OCI-LY1 (cell line): ENCODE results near the gene ABL2.

ENCODE experiments used
- H2AFZ ChIP-seq: fragments of 200-600 bp; sonication (generic), shearing (Covaris generic); 2 replicates; pipeline ENCODE4 v1.6.0; 2014; ENCODE audit warnings: antibody characterized with exemption, mild to moderate bottlenecking, low read length
- H3F3A ChIP-seq: fragments of 200-600 bp; sonication (generic), shearing (Covaris generic); 2 replicates; pipeline ENCODE4 v1.6.0; 2014; ENCODE audit warnings: mild to moderate bottlenecking, antibody characterized with exemption, low read length, moderate library complexity; ENCODE audit not compliant: insufficient read depth
- H3K27ac ChIP-seq: fragments of 200-600 bp; sonication (generic); 2 replicates; pipeline ENCODE4 v1.5.1; 2014; ENCODE audit warnings: low read length, mixed run types, mild to moderate bottlenecking, low read depth; ENCODE audit not compliant: poor library complexity, severe bottlenecking
- H3K27me3 ChIP-seq: fragments of 200-600 bp; sonication (generic); 2 replicates; pipeline ENCODE4 v1.6.0; 2014; ENCODE audit warnings: antibody characterized with exemption, mild to moderate bottlenecking, low read length, moderate library complexity; ENCODE audit not compliant: insufficient read depth
- H3K36me3 ChIP-seq: fragments of 200-600 bp; sonication (generic); 2 replicates; pipeline ENCODE4 v1.6.1; 2014; ENCODE audit warnings: mild to moderate bottlenecking, antibody characterized with exemption, low read length, moderate library complexity, mixed read lengths; ENCODE audit not compliant: insufficient read depth
- H3K4me1 ChIP-seq: fragments of 200-600 bp; sonication (generic); 2 replicates; pipeline ENCODE4 v1.5.1; 2014; ENCODE audit warnings: mild to moderate bottlenecking, low read length, moderate library complexity; ENCODE audit not compliant: insufficient read depth, severe bottlenecking
- H3K4me2 ChIP-seq: fragments of 200-600 bp; sonication (generic), shearing (Covaris generic); 2 replicates; pipeline ENCODE4 v1.6.1; 2014; ENCODE audit warnings: low read length
- H3K4me3 ChIP-seq: fragments of 200-600 bp; sonication (generic); 2 replicates; pipeline ENCODE4 v1.5.1; 2014; ENCODE audit warnings: low read length, low read depth, mild to moderate bottlenecking, mixed read lengths; ENCODE audit not compliant: poor library complexity, severe bottlenecking
- H3K79me2 ChIP-seq: fragments of 200-600 bp; shearing (Covaris generic); 2 replicates; pipeline ENCODE4 v1.6.1; 2016; ENCODE audit warnings: mixed run types, low read length, mixed read lengths; ENCODE audit not compliant: insufficient read depth
- H3K9ac ChIP-seq: fragments of 200-600 bp; sonication (generic), shearing (Covaris generic); 2 replicates; pipeline ENCODE4 v1.6.1; 2014; ENCODE audit warnings: mild to moderate bottlenecking, low read length, mixed read lengths
- H3K9me2 ChIP-seq: fragments of 200-600 bp; sonication (generic), shearing (Covaris generic); 2 replicates; pipeline ENCODE4 v1.6.1; 2014; ENCODE audit warnings: low read depth, mild to moderate bottlenecking, low read length, mixed read lengths
- H3K9me3 ChIP-seq: fragments of 200-600 bp; shearing (Covaris generic); 2 replicates; pipeline ENCODE4 v1.6.1; 2014; ENCODE audit warnings: low read length, mixed read lengths
- H4K20me1 ChIP-seq: fragments of 200-600 bp; sonication (generic), shearing (Covaris generic); 2 replicates; pipeline ENCODE4 v1.6.0; 2016; ENCODE audit warnings: mild to moderate bottlenecking, low read length; ENCODE audit not compliant: insufficient read depth
- EZH2 ChIP-seq: fragments of 200-600 bp; sonication (generic), shearing (Covaris generic); IDR thresholded peaks from 2 replicates; pipeline ENCODE4 v1.8.0; 2017; ENCODE audit warnings: borderline replicate concordance, mixed run types, mild to moderate bottlenecking, antibody characterized with exemption, low read length, moderate library complexity, mixed read lengths
- TF ChIP-seq, protein P1 (sequence below): fragments of 200-600 bp; sonication (generic), shearing (Covaris generic); IDR thresholded peaks from 2 replicates; pipeline ENCODE4 v1.5.1; 2017; ENCODE audit warnings: mild to moderate bottlenecking, antibody characterized with exemption, low read length, moderate library complexity, mixed read lengths

The ABL2 gene

DNA sequence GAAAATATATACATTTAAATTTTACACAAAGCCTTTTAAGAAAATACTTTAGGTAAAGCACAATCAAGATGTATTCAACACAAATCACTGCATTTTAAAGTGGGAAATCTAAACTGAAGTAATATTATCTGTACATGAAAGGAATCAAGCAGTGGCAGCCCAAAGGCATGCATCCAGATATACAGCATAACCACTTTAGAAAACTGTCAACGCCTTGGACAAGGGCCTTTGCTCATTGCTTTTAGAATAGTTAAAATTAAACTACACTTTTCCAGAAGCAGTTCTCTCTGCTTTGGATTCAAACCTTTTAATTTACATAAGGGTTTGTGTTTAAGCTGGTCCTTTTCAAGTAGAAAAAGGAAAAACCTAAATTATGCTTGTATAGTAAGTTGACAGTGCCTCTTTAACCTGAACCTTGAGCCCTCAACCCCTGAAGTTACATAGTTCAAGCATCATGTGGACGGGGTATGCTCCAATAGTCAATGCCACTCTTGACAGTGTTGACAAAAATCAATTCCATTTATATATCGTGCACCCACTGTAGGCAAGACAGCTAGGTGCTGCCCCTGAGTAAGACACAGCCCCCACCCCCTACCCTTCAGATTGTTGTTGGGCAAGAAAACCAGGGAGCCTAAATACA is 124.7 kb downstream of the ABL2 start:
- Histone ChIP-seq H3K9me3 (no peaks in the 10 kb centered on the region), H3K4me3 (no peak overlapping the region), H4K20me1 (no peaks in the 10 kb centered on the region), H3K27me3 (no peaks in the 10 kb centered on the region), H3K4me2 (no peak overlapping the region), H3K9me2 (no peaks in the 10 kb centered on the region), H3F3A (no peaks in the 10 kb centered on the region), H3K4me1 (no peaks in the 10 kb centered on the region), H3K79me2 (no peaks in the 10 kb centered on the region), H3K27ac (no peak overlapping the region), H3K9ac (no peak overlapping the region), H2AFZ (no peak overlapping the region), H3K36me3 (peaks cover 23% of the 10 kb centered on the region)
- TF ChIP-seq, protein P1, sequence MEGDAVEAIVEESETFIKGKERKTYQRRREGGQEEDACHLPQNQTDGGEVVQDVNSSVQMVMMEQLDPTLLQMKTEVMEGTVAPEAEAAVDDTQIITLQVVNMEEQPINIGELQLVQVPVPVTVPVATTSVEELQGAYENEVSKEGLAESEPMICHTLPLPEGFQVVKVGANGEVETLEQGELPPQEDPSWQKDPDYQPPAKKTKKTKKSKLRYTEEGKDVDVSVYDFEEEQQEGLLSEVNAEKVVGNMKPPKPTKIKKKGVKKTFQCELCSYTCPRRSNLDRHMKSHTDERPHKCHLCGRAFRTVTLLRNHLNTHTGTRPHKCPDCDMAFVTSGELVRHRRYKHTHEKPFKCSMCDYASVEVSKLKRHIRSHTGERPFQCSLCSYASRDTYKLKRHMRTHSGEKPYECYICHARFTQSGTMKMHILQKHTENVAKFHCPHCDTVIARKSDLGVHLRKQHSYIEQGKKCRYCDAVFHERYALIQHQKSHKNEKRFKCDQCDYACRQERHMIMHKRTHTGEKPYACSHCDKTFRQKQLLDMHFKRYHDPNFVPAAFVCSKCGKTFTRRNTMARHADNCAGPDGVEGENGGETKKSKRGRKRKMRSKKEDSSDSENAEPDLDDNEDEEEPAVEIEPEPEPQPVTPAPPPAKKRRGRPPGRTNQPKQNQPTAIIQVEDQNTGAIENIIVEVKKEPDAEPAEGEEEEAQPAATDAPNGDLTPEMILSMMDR, result no peak
- no peak for TF ChIP-seq EZH2

DNA sequence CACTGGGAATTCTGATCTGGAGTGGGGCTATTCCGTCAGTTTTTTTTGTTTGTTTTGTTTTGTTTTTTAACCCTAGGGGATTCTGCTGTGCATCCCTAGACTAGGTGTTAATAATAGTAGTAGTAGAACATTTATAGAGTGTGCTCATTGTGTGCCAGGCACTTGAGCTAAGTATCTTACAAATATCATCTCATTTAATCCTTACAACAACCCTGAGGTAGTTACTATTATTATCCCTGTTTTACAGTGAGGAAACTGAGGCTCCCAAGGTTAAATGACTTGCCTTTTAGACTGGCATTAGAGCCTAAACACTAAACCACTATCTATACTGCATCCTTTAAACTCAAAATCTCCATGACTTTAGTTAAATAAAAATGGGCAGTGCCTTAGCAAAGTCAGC is 125.5 kb downstream of the ABL2 start:
- Histone ChIP-seq H3K36me3 (peaks cover 19% of the 10 kb centered on the region), H3K79me2 (no peaks in the 10 kb centered on the region), H3K9me3 (no peaks in the 10 kb centered on the region), H4K20me1 (no peaks in the 10 kb centered on the region), H3K9ac (no peak overlapping the region), H2AFZ (no peak overlapping the region), H3K9me2 (no peaks in the 10 kb centered on the region), H3K4me1 (no peaks in the 10 kb centered on the region), H3K4me2 (no peak overlapping the region), H3K4me3 (no peak overlapping the region), H3F3A (no peaks in the 10 kb centered on the region), H3K27ac (no peak overlapping the region), H3K27me3 (no peaks in the 10 kb centered on the region)
- no peak for TF ChIP-seq EZH2
- TF ChIP-seq, protein P1, result no peak

DNA sequence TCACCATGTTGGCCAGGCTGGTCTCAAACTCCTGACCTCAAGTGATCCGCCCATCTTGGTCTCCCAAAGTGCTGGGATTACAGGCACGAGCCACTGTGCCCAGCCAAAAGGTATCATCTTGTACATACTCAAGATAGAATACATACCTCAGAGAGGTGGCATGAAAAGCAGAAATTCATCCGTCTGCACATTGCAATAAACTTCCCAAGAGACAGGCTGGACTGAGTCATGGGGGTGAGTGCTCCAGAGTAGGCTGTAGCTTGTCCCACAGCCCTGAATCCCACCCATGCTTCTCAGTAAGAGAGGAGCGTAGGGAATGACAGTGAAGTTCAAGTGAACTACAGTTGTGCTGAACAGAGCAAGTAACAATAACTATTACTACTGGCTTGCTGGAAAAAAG is 127.9 kb downstream of the ABL2 start:
- Histone ChIP-seq H3K9me2 (no peaks in the 10 kb centered on the region), H3K27me3 (no peaks in the 10 kb centered on the region), H4K20me1 (no peaks in the 10 kb centered on the region), H3K36me3 (peaks cover 18% of the 10 kb centered on the region; the same call in 1 of the 2 replicates), H2AFZ (no peak overlapping the region), H3K9ac (no peak overlapping the region), H3K4me1 (no peaks in the 10 kb centered on the region), H3K4me3 (no peak overlapping the region), H3F3A (no peaks in the 10 kb centered on the region), H3K4me2 (no peak overlapping the region), H3K79me2 (no peaks in the 10 kb centered on the region), H3K27ac (no peak overlapping the region), H3K9me3 (no peaks in the 10 kb centered on the region)
- TF ChIP-seq EZH2, result no peak
- TF ChIP-seq, protein P1, result no peak
